Heart left ventricle (tissue), 16 donors: ENCODE results near the gene BCLAF3. TPM values are rescaled to one million over a fixed set of nuclear protein-coding genes. Genes with fewer than 3 reads are reported as not detected.

Experiments
- ATAC-seq, 4 donors: fragments of 200-7000 bp; cut with Tn5 transposase; one replicate each; pipeline ENCODE4 v1.9.1; 2020 to 2022; ENCODE audit warnings: moderate library complexity in 4 of 4, mild to moderate bottlenecking in 3 of 4, moderate number of reproducible peaks in 1 of 4
- DNase-seq, 5 donors: peaks; one replicate each; pipeline ENCODE4 v3.0.0-alpha.2; 2020
- H3K27ac ChIP-seq, 12 donors: fragments of 200-600 bp; sonication (generic) in 4 of 12; one replicate each; pipeline versions ENCODE4 v1.5.0 to v1.8.0; 2016 to 2022; ENCODE audit warnings: mild to moderate bottlenecking in 2 of 12
- H3K27me3 ChIP-seq, 9 donors: fragments of 200-600 bp; sonication (generic) in 2 of 9; one replicate each; pipeline versions ENCODE4 v1.5.1 to v1.8.0; 2016 to 2022; ENCODE audit warnings: mild to moderate bottlenecking in 3 of 9
- H3K36me3 ChIP-seq, 9 donors: fragments of 200-600 bp; sonication (generic) in 2 of 9; one replicate each; pipeline versions ENCODE4 v1.5.0 to v1.8.0; 2018 to 2022; ENCODE audit warnings: mild to moderate bottlenecking in 2 of 9
- H3K4me1 ChIP-seq, 12 donors: fragments of 200-600 bp; sonication (generic) in 4 of 12; one replicate each; pipeline versions ENCODE4 v1.5.0 to v1.8.0; 2016 to 2022; ENCODE audit warnings: mild to moderate bottlenecking in 3 of 12
- H3K4me3 ChIP-seq, 12 donors: fragments of 200-600 bp; sonication (generic) in 4 of 12; one replicate each; pipeline versions ENCODE4 v1.5.0 to v1.8.0; 2017 to 2022; ENCODE audit warnings: mild to moderate bottlenecking in 9 of 12, moderate library complexity in 4 of 12
- H3K9me3 ChIP-seq, 12 donors: fragments of 200-600 bp; sonication (generic) in 4 of 12; one replicate each; pipeline versions ENCODE4 v1.5.0 to v1.8.0; 2016 to 2022; ENCODE audit warnings: mild to moderate bottlenecking in 1 of 12
- POLR2A ChIP-seq, 2 donors: fragments of 450-650 bp; IDR thresholded peaks; one replicate each; pipeline ENCODE4 v1.6.1; 2017; ENCODE audit warnings: antibody characterized with exemption in 2 of 2, mild to moderate bottlenecking in 2 of 2, moderate library complexity in 2 of 2
- WGBS, 4 donors: extraction: QIAGEN DNeasy Blood & Tissue Kit in 2 of 4; methylation state at CpG; one replicate each; pipeline versions ENCODE4 v1.1.5 to v1.1.7; 2013 to 2018; 5-methylcytosine and 5-hydroxymethylcytosine counted together
- intact Hi-C, 10 donors: fragments of 100-400 bp; cut with DNase I; formaldehyde crosslinking; loops; one replicate each; pipeline versions ENCODE4 v1.11.1 to v1.14.2; 2022
- polyA plus RNA-seq, 2 donors: library from polyadenylated mRNA; stranded (reverse); fragments of 200-250 nt; gene quantifications; one replicate each; pipeline ENCODE4 v1.2.3, GENCODE V29; 2013
- total RNA-seq, 9 donors: library from RNA; depleted of rRNA in 2 of 9; stranded (reverse); fragments of >200 nt in 2 of 9; fragmentation: NEBNext Ultra II Directional in 3 of 9; extraction: Animal tissue kit (Norgen Biotek cat#: 25700) in 3 of 9; gene quantifications; one replicate each; pipeline versions ENCODE4 v1.1.0 to v1.2.4, GENCODE V29; 2016 to 2023
- TF ChIP-seq, protein P1 (sequence below), 12 donors: fragments of 200-600 bp; sonication (generic) in 4 of 12; IDR thresholded peaks; one replicate each; pipeline versions ENCODE4 v1.5.0 to v1.8.0; 2018 to 2022; ENCODE audit warnings: antibody characterized with exemption in 12 of 12, mild to moderate bottlenecking in 5 of 12
- donor health status: ischemic (EF 13 %, LVEDD 7.1; RV severe dilation, severe dysfunction).
- donor health status: healthy with polysubstance abuse.
- donor health status: DM: no; HTN: yes; CAD: no.
- donor health status: DM: no; HTN: no; CAD: no.
- donor health status: ischemic (EF 25% LVEDD 6.9; RV normal size, moderate dysfunction).
- donor health status: ischemic (EF 25% LVEDD 5.7; RV mildly dilated, moderate dysfunction).
- donor health status: healthy.
- donor health status: DM: yes; HTN: yes; CAD: no.
- donor health status: ischemic (EF 35%, LVEDD 5.7; RV mildly dilated, moderate dysfunction).
- donor health status: nonischemic (EF 11% LVEDD 7.7; RV severe dilation, severe dysfunction).
- donor health status: DM: yes; HTN: yes; CAD: no.
- donor health status: PGD.
- donor health status: ischemic (EF 29% LVEDD 5.4; RV normal size, mild dysfunction).
- donor health status: nonischemic (EF 23%, LVEDD 6.1; RV moderate dilation, normal function).

The BCLAF3 gene
- total and polyA plus RNA-seq, 11 donors: 2.0 to 10.6 (median 6.4) TPM

DNA sequence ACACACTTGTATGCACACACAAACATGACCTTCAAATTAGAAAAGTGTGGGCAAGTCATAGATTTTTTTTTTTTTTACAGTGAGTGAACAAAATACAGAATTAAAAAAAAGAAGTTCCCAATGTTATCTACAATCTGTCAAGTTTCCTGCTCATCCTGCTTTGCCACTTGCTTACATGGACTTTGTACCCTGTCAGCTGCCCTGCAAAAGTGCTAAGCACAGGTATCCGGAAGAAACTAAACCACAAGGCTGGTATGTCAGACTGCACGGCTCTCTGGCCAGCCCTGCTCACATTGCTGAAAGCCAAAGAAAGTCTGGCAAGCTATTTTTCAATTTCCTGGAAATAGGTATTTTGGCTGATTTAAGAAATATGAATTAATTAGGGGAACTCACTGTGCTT, 38.9 kb upstream of the BCLAF3 start:
- Histone ChIP-seq H3K4me1 (no peaks in the 10 kb centered on the region), H3K27me3 (peaks cover 0 to 12% (median 0%) of the 10 kb centered on the region in 9 donors), H3K4me3 (no peak overlapping the region), H3K9me3 (no peaks in the 10 kb centered on the region), H3K27ac (no peak overlapping the region), H3K36me3 (no peaks in the 10 kb centered on the region)
- no peak for ATAC-seq
- TF ChIP-seq POLR2A (IDR thresholded peaks at IDR 0.05): no peak
- TF ChIP-seq, protein P1, sequence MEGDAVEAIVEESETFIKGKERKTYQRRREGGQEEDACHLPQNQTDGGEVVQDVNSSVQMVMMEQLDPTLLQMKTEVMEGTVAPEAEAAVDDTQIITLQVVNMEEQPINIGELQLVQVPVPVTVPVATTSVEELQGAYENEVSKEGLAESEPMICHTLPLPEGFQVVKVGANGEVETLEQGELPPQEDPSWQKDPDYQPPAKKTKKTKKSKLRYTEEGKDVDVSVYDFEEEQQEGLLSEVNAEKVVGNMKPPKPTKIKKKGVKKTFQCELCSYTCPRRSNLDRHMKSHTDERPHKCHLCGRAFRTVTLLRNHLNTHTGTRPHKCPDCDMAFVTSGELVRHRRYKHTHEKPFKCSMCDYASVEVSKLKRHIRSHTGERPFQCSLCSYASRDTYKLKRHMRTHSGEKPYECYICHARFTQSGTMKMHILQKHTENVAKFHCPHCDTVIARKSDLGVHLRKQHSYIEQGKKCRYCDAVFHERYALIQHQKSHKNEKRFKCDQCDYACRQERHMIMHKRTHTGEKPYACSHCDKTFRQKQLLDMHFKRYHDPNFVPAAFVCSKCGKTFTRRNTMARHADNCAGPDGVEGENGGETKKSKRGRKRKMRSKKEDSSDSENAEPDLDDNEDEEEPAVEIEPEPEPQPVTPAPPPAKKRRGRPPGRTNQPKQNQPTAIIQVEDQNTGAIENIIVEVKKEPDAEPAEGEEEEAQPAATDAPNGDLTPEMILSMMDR (IDR thresholded peaks at IDR 0.05): no peak
- no peak for DNase-seq
- WGBS, 4 donors: 46 to 71% (median 59%) methylated on average over 2 of the region's 2 CpGs
- intact Hi-C loops: no loop called here

DNA sequence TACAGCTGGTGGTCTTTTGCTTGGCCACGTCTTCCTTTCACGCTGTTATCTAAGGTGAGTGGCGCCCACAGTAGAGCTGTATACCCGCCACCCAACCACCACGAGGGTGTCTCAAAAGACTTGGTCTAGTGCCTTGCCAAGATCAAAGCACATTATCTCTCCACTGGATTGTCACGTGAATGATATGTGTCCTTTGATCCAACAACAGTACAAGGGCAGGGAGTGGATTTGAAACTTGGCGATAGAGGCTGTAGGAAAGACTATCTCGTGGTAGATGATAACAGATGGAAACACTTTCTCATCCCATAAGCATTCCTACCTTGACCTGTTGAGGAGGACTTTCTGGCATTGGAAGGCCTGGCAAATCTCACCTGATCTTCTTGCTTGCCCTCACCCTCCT, 37.7 kb upstream of the BCLAF3 start:
- Histone ChIP-seq H3K36me3 (no peaks in the 10 kb centered on the region), H3K4me3 (no peak overlapping the region), H3K27ac (no peak overlapping the region), H3K27me3 (peaks cover 0 to 12% (median 0%) of the 10 kb centered on the region in 9 donors), H3K4me1 (no peaks in the 10 kb centered on the region), H3K9me3 (no peaks in the 10 kb centered on the region)
- no peak for TF ChIP-seq POLR2A (IDR thresholded peaks at IDR 0.05)
- TF ChIP-seq, protein P1 (IDR thresholded peaks at IDR 0.05): no peak
- DNase-seq: no peak
- WGBS, 4 donors: 64 to 79% (median 72%) methylated on average over 8 of the region's 8 CpGs
- no peak for ATAC-seq
- intact Hi-C loops: no loop called here

DNA sequence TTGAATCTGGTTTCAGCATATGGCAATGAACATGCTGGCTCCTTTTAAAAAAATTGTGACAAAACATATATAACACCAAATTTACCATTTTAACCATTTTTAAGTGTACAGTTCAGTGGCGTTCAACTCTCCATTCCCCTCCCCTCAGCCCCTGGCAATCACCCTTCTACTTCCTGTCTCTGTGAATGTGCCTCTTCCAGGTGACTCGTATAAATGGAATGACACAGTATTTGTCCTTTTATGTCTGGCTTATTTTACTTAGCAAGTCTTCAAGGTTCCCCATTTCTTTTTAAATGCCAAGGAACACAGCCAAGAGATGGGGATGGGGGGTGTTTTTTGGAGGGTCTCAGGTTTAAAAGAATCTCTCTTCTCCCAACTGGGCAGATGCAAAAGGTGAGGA, 35.4 kb upstream of the BCLAF3 start:
- DNase-seq: no peak
- no peaks in the 10 kb centered on the region for H3K4me1 ChIP-seq
- H3K27ac ChIP-seq: no peak overlapping the region
- intact Hi-C loops: no loop called here
- ATAC-seq: no peak
- WGBS, 4 donors: 32 to 57% (median 52%) methylated on average over 2 of the region's 2 CpGs
- no peak overlapping the region for H3K4me3 ChIP-seq
- TF ChIP-seq, protein P1 (IDR thresholded peaks at IDR 0.05): no peak
- TF ChIP-seq POLR2A (IDR thresholded peaks at IDR 0.05): no peak
- peaks cover 0 to 4% (median 0%) of the 10 kb centered on the region in 9 donors for H3K27me3 ChIP-seq
- no peaks in the 10 kb centered on the region for H3K36me3 ChIP-seq
- H3K9me3 ChIP-seq: no peaks in the 10 kb centered on the region

DNA sequence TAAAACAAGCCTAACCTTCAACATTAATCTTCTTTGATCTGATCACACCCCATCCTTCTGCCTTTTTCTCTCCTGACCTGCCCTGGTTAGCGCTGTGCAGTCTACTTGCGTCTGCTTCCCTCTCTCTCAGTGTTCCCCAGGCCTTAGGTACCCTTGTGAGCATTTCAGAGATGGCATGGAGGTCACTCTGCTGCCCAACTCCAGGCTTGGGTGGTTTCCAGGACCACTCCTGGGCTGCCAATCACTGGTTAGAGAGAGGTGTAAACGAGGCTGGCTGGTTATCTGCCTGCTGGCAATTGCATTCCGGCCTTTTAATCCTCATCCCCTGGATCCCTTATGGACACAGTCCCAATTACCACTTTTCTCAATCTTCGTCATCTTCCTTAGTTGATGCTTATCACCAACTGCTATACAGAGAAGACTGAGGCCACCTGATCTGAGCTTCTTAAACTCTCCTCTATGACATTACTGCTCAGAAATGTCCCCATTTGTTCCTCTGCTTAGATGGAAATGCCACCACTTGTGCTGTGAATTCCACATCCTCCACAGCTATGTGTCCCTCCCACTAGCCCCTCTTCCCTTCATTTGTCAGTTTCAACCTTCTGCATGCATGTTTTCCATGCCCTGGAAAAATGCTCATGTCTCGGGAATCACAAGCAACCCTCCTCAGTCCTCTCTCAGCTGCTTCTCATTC, 29.0 kb upstream of the BCLAF3 start:
- Histone ChIP-seq H3K4me1 (no peaks in the 10 kb centered on the region), H3K27ac (no peak overlapping the region), H3K27me3 (peaks cover 0 to 4% (median 0%) of the 10 kb centered on the region in 9 donors), H3K9me3 (peaks cover 0 to 22% (median 0%) of the 10 kb centered on the region in 12 donors), H3K36me3 (no peaks in the 10 kb centered on the region), H3K4me3 (no peak overlapping the region)
- TF ChIP-seq, protein P1 (IDR thresholded peaks at IDR 0.05): no peak
- WGBS, 4 donors: 63 to 67% (median 66%) methylated on average over 6 of the region's 6 CpGs
- intact Hi-C loops: no loop called here
- peak in 3 of 4 donors; percentile 52 to 69 (median 66) for ATAC-seq
- peak; percentile 10 to 57 (median 39) for DNase-seq
